Thyroid gland (tissue), 4 donors: ENCODE results near the gene PARD3B.

ENCODE experiments used
- POLR2A ChIP-seq, 2 donors: fragments of 450-650 bp; IDR thresholded peaks; one replicate each; pipeline ENCODE4 v1.6.1; 2017; ENCODE audit warnings: antibody characterized with exemption in 2 of 2, mild to moderate bottlenecking in 2 of 2, moderate library complexity in 1 of 2
- TF ChIP-seq, protein P1 (sequence below), 6 experiments: fragments of 200-600 bp in 3 of 6; fragments of 450-650 bp in 3 of 6; sonication (generic) in 3 of 6; IDR thresholded peaks; one replicate each; pipeline ENCODE4 v1.5.1; 2016 to 2019; ENCODE audit warnings: antibody characterized with exemption in 6 of 6, mild to moderate bottlenecking in 2 of 6, inconsistent platforms in 1 of 6, moderate library complexity in 1 of 6

DNA sequence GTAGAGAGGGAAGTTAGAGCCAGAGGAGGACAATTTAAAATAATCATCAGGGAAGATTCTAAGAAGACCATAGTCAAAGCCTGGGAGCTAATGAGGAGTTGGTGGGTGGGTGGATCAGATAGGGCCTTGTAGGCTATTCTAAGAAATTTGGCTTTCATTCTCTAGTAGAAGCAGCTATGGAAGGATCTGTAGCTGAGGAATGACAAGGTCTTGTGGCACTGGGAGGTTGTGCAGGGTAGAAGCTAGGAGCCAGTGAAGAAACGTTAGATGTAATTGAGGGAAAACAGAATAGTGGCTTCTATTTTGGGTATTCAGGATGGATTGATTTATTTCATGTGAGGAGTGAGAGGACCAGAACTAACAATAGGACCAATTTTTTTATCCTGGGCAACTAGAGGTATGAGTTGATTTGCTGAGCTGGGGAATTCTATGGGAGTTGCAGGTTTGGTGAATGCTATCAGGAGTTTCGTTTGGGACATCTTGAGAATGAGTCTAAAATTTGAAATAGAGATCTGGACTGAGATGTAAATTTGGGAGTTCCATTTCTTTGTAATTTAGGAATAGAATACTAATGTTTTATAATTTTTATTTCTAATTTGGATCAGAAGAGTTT, 371.9 kb downstream of the PARD3B start:
- TF ChIP-seq, protein P1, sequence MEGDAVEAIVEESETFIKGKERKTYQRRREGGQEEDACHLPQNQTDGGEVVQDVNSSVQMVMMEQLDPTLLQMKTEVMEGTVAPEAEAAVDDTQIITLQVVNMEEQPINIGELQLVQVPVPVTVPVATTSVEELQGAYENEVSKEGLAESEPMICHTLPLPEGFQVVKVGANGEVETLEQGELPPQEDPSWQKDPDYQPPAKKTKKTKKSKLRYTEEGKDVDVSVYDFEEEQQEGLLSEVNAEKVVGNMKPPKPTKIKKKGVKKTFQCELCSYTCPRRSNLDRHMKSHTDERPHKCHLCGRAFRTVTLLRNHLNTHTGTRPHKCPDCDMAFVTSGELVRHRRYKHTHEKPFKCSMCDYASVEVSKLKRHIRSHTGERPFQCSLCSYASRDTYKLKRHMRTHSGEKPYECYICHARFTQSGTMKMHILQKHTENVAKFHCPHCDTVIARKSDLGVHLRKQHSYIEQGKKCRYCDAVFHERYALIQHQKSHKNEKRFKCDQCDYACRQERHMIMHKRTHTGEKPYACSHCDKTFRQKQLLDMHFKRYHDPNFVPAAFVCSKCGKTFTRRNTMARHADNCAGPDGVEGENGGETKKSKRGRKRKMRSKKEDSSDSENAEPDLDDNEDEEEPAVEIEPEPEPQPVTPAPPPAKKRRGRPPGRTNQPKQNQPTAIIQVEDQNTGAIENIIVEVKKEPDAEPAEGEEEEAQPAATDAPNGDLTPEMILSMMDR (IDR thresholded peaks at IDR 0.05), result no peak
- TF ChIP-seq POLR2A (IDR thresholded peaks at IDR 0.05), result no peak
